ENCODE data around the gene CLNK. TPM values are rescaled to one million over a fixed set of nuclear protein-coding genes. Genes with fewer than 3 reads are reported as not detected.

The CLNK gene
- total and polyA plus RNA-seq, 2 experiments from 2014 or later, result not detected

DNA sequence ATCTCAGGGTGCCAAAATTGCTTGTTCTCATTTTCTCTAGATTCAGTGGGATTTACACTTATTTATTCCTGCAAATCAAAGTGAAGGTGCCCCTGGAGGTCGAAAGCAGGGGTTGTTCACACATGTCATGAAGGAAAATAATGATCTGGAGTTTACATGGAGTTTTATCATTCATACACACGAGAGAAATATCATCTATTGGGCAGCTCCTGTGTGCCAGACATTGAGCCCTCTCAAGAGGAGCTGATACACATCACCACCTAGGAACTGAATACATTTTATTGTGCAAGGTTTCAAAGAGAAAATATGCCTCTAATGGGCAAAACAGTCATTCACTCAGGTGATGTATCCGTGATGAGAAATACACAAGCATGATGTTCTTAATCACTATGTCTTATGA lies 23.5 kb downstream of the CLNK start:
- Histone ChIP-seq H3K9ac (no peak overlapping the region), H3K79me2 (ENCODE audit: insufficient read depth) (no peaks in the 10 kb centered on the region), H3K27ac (no peak overlapping the region), H3F3A (ENCODE audit: insufficient read depth) (no peaks in the 10 kb centered on the region), H4K20me1 (ENCODE audit: insufficient read depth) (no peaks in the 10 kb centered on the region), H3K4me2 (ENCODE audit: unreplicated experiment) (no peak overlapping the region), H2AFZ (no peak overlapping the region), H3K4me1 (ENCODE audit: insufficient read depth) (peaks cover 7% of the 10 kb centered on the region), H3K4me3 (no peak overlapping the region), H3K36me3 (ENCODE audit: low read depth) (no peaks in the 10 kb centered on the region), H3K9me3 (ENCODE audit: low read depth) (no peaks in the 10 kb centered on the region), H3K9me2 (ENCODE audit: insufficient read depth) (no peaks in the 10 kb centered on the region), H3K27me3 (replicated peaks; ENCODE audit: insufficient read depth) (peaks cover 16% of the 10 kb centered on the region)
- in situ Hi-C loops (cut with MboI), result no loop called here
- no peak for DNase-seq
- TF ChIP-seq EZH2 (IDR thresholded peaks at IDR 0.05; ENCODE audit: insufficient read depth, poor library complexity, severe bottlenecking) (no peak), EZH2phosphoT487 (IDR thresholded peaks at IDR 0.05; ENCODE audit: insufficient read depth, low read depth) (no peak)
- WGBS, 2 experiments (ENCODE audit: low coverage in 1 of 2, low lambda C conversion rate in 2 of 2, missing lambda C conversion rate in 2 of 2), result 19 to 29% methylated on average over 3 of the region's 3 CpGs

DNA sequence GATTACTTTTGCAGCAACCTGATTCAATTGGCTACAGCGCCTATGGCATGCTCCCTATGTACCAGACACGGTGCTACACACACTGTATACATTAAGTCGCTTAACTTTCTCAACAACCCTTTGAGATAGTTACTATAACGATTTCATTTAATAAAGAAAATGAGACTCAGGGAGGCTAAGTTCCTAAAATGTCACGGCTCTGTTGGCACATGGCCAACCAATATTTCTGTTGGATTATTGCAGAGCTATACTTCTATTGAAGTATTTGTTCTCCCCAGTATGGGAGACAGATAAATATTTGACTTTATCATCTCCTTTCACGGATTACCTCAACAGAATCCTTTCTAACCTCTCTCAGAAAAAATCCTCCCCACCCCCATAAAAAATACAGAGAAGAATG lies 25.3 kb downstream of the CLNK start:
- no peak for DNase-seq

DNA sequence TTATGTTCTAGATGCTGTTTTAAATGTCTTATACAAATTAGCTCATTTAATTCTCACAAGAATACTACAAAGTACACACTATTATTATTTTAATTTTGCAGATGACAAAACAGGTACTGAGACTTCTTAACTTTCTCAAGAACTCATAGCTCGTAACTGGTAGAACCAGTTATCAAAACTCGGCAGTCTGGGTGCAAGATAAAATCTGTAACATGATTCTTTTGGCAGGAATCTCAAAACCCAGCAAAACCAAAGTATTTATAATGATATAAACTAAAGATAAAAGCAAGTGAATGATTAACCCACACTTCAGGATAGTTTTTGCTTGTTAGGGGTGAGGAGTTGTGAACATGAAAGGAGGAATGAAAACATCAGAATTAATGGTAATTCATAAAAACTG lies 27.6 kb downstream of the CLNK start:
- no peaks in the 10 kb centered on the region for H3F3A ChIP-seq (ENCODE audit: insufficient read depth)
- no peaks in the 10 kb centered on the region for H3K9me2 ChIP-seq (ENCODE audit: insufficient read depth)
- no peak overlapping the region for H3K4me2 ChIP-seq (ENCODE audit: unreplicated experiment)
- H3K36me3 ChIP-seq (ENCODE audit: low read depth), result no peaks in the 10 kb centered on the region
- no peaks in the 10 kb centered on the region for H4K20me1 ChIP-seq (ENCODE audit: insufficient read depth)
- no peak overlapping the region for H3K27ac ChIP-seq
- peaks cover 12% of the 10 kb centered on the region for H3K4me1 ChIP-seq (ENCODE audit: insufficient read depth)
- no peak overlapping the region for H3K4me3 ChIP-seq
- peaks cover 15% of the 10 kb centered on the region for H3K27me3 ChIP-seq (replicated peaks; ENCODE audit: insufficient read depth)
- no peaks in the 10 kb centered on the region for H3K79me2 ChIP-seq (ENCODE audit: insufficient read depth)
- H3K9ac ChIP-seq, result no peak overlapping the region
- WGBS, 2 experiments (ENCODE audit: low coverage in 1 of 2, low lambda C conversion rate in 2 of 2, missing lambda C conversion rate in 2 of 2), result 52 to 54% methylated on average over 2 of the region's 2 CpGs
- DNase-seq, result no peak
- no peaks in the 10 kb centered on the region for H3K9me3 ChIP-seq (ENCODE audit: low read depth)
- TF ChIP-seq EZH2 (IDR thresholded peaks at IDR 0.05; ENCODE audit: insufficient read depth, poor library complexity, severe bottlenecking) (no peak), EZH2phosphoT487 (IDR thresholded peaks at IDR 0.05; ENCODE audit: insufficient read depth, low read depth) (no peak)
- in situ Hi-C loops (cut with MboI), result no loop called here
- H2AFZ ChIP-seq, result no peak overlapping the region

More for the DNA sequence above, 25.3 kb downstream of the CLNK start:
- Histone ChIP-seq H3K79me2 (ENCODE audit: insufficient read depth) (no peaks in the 10 kb centered on the region), H3K4me2 (ENCODE audit: unreplicated experiment) (no peak overlapping the region), H3K9ac (no peak overlapping the region), H4K20me1 (ENCODE audit: insufficient read depth) (no peaks in the 10 kb centered on the region), H3K27ac (no peak overlapping the region), H3K9me2 (ENCODE audit: insufficient read depth) (no peaks in the 10 kb centered on the region), H3K9me3 (ENCODE audit: low read depth) (no peaks in the 10 kb centered on the region), H3K36me3 (ENCODE audit: low read depth) (no peaks in the 10 kb centered on the region), H2AFZ (no peak overlapping the region), H3K4me1 (ENCODE audit: insufficient read depth) (peaks cover 12% of the 10 kb centered on the region), H3F3A (ENCODE audit: insufficient read depth) (no peaks in the 10 kb centered on the region), H3K4me3 (no peak overlapping the region), H3K27me3 (replicated peaks; ENCODE audit: insufficient read depth) (peaks cover 15% of the 10 kb centered on the region)
- in situ Hi-C loops (cut with MboI), result no loop called here
- no peak for TF ChIP-seq EZH2 (IDR thresholded peaks at IDR 0.05; ENCODE audit: insufficient read depth, poor library complexity, severe bottlenecking)
- no peak for TF ChIP-seq EZH2phosphoT487 (IDR thresholded peaks at IDR 0.05; ENCODE audit: insufficient read depth, low read depth)
- 72% methylated on average over 6 of the region's 6 CpGs for WGBS, 2 experiments (ENCODE audit: low coverage in 1 of 2, low lambda C conversion rate in 2 of 2, missing lambda C conversion rate in 2 of 2)

DNA sequence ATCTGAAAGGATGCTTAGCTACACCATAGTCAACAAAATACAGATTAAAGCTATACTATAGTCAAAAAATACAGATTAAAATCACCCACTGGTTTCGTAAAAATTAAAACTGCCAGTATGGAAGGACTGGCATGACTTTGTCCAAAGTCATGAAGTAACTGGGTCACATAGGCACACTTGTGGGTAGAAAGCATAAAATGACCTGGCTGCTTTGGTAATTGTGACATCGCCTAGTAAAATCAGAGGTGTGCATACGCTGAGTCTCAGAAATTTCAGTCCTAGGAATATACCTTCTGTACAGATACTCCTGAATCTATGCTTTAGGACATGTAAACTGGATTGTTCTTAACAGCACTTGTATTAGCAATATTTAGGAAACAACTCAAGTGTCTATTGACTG lies 28.1 kb downstream of the CLNK start:
- Histone ChIP-seq H3K4me3 (no peak overlapping the region), H3K79me2 (ENCODE audit: insufficient read depth) (no peaks in the 10 kb centered on the region), H3K9me3 (ENCODE audit: low read depth) (no peaks in the 10 kb centered on the region), H3K4me1 (ENCODE audit: insufficient read depth) (peaks cover 12% of the 10 kb centered on the region), H3K36me3 (ENCODE audit: low read depth) (no peaks in the 10 kb centered on the region), H3F3A (ENCODE audit: insufficient read depth) (no peaks in the 10 kb centered on the region), H3K4me2 (ENCODE audit: unreplicated experiment) (peak overlapping the region; percentile 46), H3K9ac (no peak overlapping the region), H2AFZ (no peak overlapping the region), H3K27ac (no peak overlapping the region), H3K9me2 (ENCODE audit: insufficient read depth) (no peaks in the 10 kb centered on the region), H3K27me3 (replicated peaks; ENCODE audit: insufficient read depth) (peaks cover 15% of the 10 kb centered on the region), H4K20me1 (ENCODE audit: insufficient read depth) (no peaks in the 10 kb centered on the region)
- in situ Hi-C loops (cut with MboI), result no loop called here
- no peak for DNase-seq
- 78 to 87% methylated on average over 3 of the region's 3 CpGs for WGBS, 2 experiments (ENCODE audit: low coverage in 1 of 2, low lambda C conversion rate in 2 of 2, missing lambda C conversion rate in 2 of 2)
- TF ChIP-seq EZH2phosphoT487 (IDR thresholded peaks at IDR 0.05; ENCODE audit: insufficient read depth, low read depth) (no peak), EZH2 (IDR thresholded peaks at IDR 0.05; ENCODE audit: insufficient read depth, poor library complexity, severe bottlenecking) (no peak)

DNA sequence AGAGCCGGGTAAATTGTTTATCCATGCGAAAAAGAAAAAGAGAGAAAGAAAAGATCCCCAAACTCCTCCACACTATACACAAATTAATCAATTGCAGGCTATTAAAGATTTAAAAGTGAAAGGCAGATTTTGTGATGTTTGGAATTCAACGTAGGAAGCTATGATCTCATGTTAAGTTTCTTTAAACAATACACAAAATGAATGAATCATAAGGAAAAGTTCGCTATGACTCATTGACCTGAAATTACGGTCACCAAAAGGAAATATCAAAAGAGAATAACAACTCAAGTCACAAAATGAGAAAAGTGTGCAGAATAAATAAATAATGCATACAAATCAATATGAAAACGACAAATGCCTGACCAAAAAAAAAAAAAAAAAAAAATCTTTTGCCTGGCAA lies 28.6 kb downstream of the CLNK start:
- peaks cover 15% of the 10 kb centered on the region for H3K27me3 ChIP-seq (replicated peaks; ENCODE audit: insufficient read depth)
- 33 to 39% methylated on average over 6 of the region's 6 CpGs for WGBS, 2 experiments (ENCODE audit: low coverage in 1 of 2, low lambda C conversion rate in 2 of 2, missing lambda C conversion rate in 2 of 2)
- H3K9ac ChIP-seq, result no peak overlapping the region
- in situ Hi-C loops (cut with MboI), result no loop called here
- no peak overlapping the region for H2AFZ ChIP-seq
- H3K4me2 ChIP-seq (ENCODE audit: unreplicated experiment), result peak overlapping the region; percentile 46
- no peaks in the 10 kb centered on the region for H4K20me1 ChIP-seq (ENCODE audit: insufficient read depth)
- H3K9me3 ChIP-seq (ENCODE audit: low read depth), result no peaks in the 10 kb centered on the region
- no peaks in the 10 kb centered on the region for H3K9me2 ChIP-seq (ENCODE audit: insufficient read depth)
- no peaks in the 10 kb centered on the region for H3K79me2 ChIP-seq (ENCODE audit: insufficient read depth)
- peak; percentile 76 for DNase-seq
- TF ChIP-seq EZH2 (IDR thresholded peaks at IDR 0.05; ENCODE audit: insufficient read depth, poor library complexity, severe bottlenecking) (no peak), EZH2phosphoT487 (IDR thresholded peaks at IDR 0.05; ENCODE audit: insufficient read depth, low read depth) (no peak)
- no peaks in the 10 kb centered on the region for H3F3A ChIP-seq (ENCODE audit: insufficient read depth)
- H3K27ac ChIP-seq, result no peak overlapping the region
- no peak overlapping the region; the same call in 1 of the 2 replicates for H3K4me3 ChIP-seq
- H3K4me1 ChIP-seq (ENCODE audit: insufficient read depth), result peaks cover 12% of the 10 kb centered on the region
- no peaks in the 10 kb centered on the region for H3K36me3 ChIP-seq (ENCODE audit: low read depth)

All from GM23248 (cell line).